Pancreas (tissue), 10 donors: ENCODE data around the gene PEX14. TPM values are rescaled to one million over a fixed set of nuclear protein-coding genes. Genes with fewer than 3 reads are reported as not detected.
A peak's percentile ranks its signal among the peaks of the same experiment; 100 is the strongest.

Experiments used
- ATAC-seq, 4 donors: fragments of 200-7000 bp; cut with Tn5 transposase; one replicate each; pipeline versions ENCODE4 v1.8.0 to v1.9.1; 2020; ENCODE audit warnings: mild to moderate bottlenecking in 4 of 4, moderate library complexity in 4 of 4
- DNase-seq, 6 donors: peaks; one replicate each; pipeline ENCODE4 v3.0.0-alpha.2; 2020
- FAIRE-seq: peaks from 2 replicates; lab custom pipeline; 2012; peaks lifted over from hg19 to GRCh38; lab: Jason Lieb, UNC
- H3K27ac ChIP-seq, 4 donors: fragments of 200-600 bp; sonication (generic); 1 replicate in 3 of 4; 2 replicates in 1 of 4; pipeline versions ENCODE4 v1.5.0 to v1.8.0; 2020
- H3K27me3 ChIP-seq, 4 donors: fragments of 200-600 bp; one replicate each; pipeline ENCODE4 v1.8.0; 2021
- H3K36me3 ChIP-seq, 3 donors: fragments of 200-600 bp; sonication (generic) in 1 of 3; one replicate each; pipeline versions ENCODE4 v1.5.0 to v1.8.0; 2020 to 2021
- H3K4me1 ChIP-seq, 3 donors: fragments of 200-600 bp; one replicate each; pipeline ENCODE4 v1.8.0; 2021
- H3K4me3 ChIP-seq, 4 donors: fragments of 200-600 bp; sonication (generic) in 2 of 4; one replicate each; pipeline versions ENCODE4 v1.5.0 to v1.8.0; 2020 to 2021
- H3K9me3 ChIP-seq, 4 donors: fragments of 200-600 bp; one replicate each; pipeline ENCODE4 v1.8.0; 2021
- CTCF ChIP-seq, 4 donors: fragments of 200-600 bp; sonication (generic) in 3 of 4; IDR thresholded peaks; one replicate each; pipeline versions ENCODE4 v1.5.0 to v1.8.0; 2021; ENCODE audit warnings: antibody characterized with exemption in 4 of 4
- WGBS, 2 donors: extraction: QIAGEN DNeasy Blood & Tissue Kit; methylation state at CpG; one replicate each; pipeline ENCODE4 v1.1.7; 2013; 5-methylcytosine and 5-hydroxymethylcytosine counted together
- intact Hi-C, 3 donors: fragments of 100-400 bp; cut with DNase I; formaldehyde crosslinking; loops; one replicate each; pipeline versions ENCODE4 v1.11.1 to v1.14.2; 2022
- polyA plus RNA-seq, 2 donors: library from polyadenylated mRNA; stranded (reverse); fragments of 200-250 nt; gene quantifications; one replicate each; pipeline ENCODE4 v1.2.3, GENCODE V29; 2013
- total RNA-seq, 6 donors: library from RNA; stranded (reverse); fragmentation: NEBNext Ultra II Directional in 4 of 6; extraction: Animal tissue kit (Norgen Biotek cat#: 25700) in 4 of 6; gene quantifications; one replicate each; pipeline versions ENCODE4 v1.2.1 to v1.2.4, GENCODE V29; 2021 to 2023
- donor health status: healthy with polysubstance abuse.
- donor health status: DM: no; HTN: no; CAD: no; lungs with moderate emphysema.
- donor health status: DM: no; HTN: no; CAD: no.
- donor health status: control.
- donor health status: control.
- donor health status: Bipolar disorder and iron deficiency.
- donor health status: DM: yes; HTN: yes; CAD: no.
- donor health status: DM: no; HTN: no; CAD: no.
- donor health status: DM: no; HTN: no; CAD: no.
- donor health status: DM: yes; HTN: yes; CAD: no.

Gene PEX14
- total and polyA plus RNA-seq, 8 donors, result 6.0 to 12.8 (median 8.2) TPM

- FAIRE-seq, result no peak
- DNase-seq, result no peak
- 78 to 86% methylated on average over 5 of the region's 5 CpGs for WGBS, 2 donors
- intact Hi-C loops, result no loop called here
- Histone ChIP-seq H3K27me3 (no peaks in the 10 kb centered on the region), H3K4me1 (peaks cover 5 to 10% (median 6%) of the 10 kb centered on the region in 3 donors), H3K36me3 (no peaks in the 10 kb centered on the region), H3K4me3 (no peak overlapping the region), H3K27ac (peak overlapping the region; percentile 25 to 65 (median 62)), H3K9me3 (no peaks in the 10 kb centered on the region)
- ATAC-seq, result no peak
- no peak for TF ChIP-seq CTCF (IDR thresholded peaks at IDR 0.05)
Measured at GRCh38 chr1:10675813-10676212, 201.1 kb downstream of the PEX14 start.

GRCh38 chr1:10676963-10677362 is 202.2 kb downstream of the PEX14 start:
- peaks cover 6 to 15% (median 8%) of the 10 kb centered on the region in 3 donors for H3K4me1 ChIP-seq
- H3K9me3 ChIP-seq, result no peaks in the 10 kb centered on the region
- no peaks in the 10 kb centered on the region for H3K36me3 ChIP-seq
- TF ChIP-seq CTCF (IDR thresholded peaks at IDR 0.05), result no peak
- no peak for FAIRE-seq
- WGBS, 2 donors, result 69 to 70% methylated on average over 13 of the region's 13 CpGs
- no peaks in the 10 kb centered on the region for H3K27me3 ChIP-seq
- ATAC-seq, result peak in 1 of 4 donors; percentile 3
- no peak for DNase-seq
- no peak overlapping the region for H3K4me3 ChIP-seq
- intact Hi-C loops, result no loop called here
- no peak overlapping the region for H3K27ac ChIP-seq

- H3K36me3 ChIP-seq, result no peaks in the 10 kb centered on the region
- no peak overlapping the region for H3K4me3 ChIP-seq
- DNase-seq (peak in 1 of 6 donors; percentile 48), ATAC-seq (peak in 3 of 4 donors; percentile 5 to 18 (median 10)), FAIRE-seq (no peak)
- H3K27me3 ChIP-seq, result no peaks in the 10 kb centered on the region
- intact Hi-C loops, result no loop called here
- H3K4me1 ChIP-seq, result peaks cover 6 to 23% (median 16%) of the 10 kb centered on the region in 3 donors
- no peak for TF ChIP-seq CTCF (IDR thresholded peaks at IDR 0.05)
- no peak overlapping the region for H3K27ac ChIP-seq
- no peaks in the 10 kb centered on the region for H3K9me3 ChIP-seq
- WGBS, 2 donors, result 76 to 77% methylated on average over 27 of the region's 27 CpGs
Measured at GRCh38 chr1:10677491-10678391, 203.0 kb downstream of the PEX14 start.

GRCh38 chr1:10678402-10678801 is 203.7 kb downstream of the PEX14 start:
- no peak for FAIRE-seq
- H3K4me3 ChIP-seq, result no peak overlapping the region
- 94 to 96% methylated on average over 23 of the region's 23 CpGs for WGBS, 2 donors
- DNase-seq, result no peak
- H3K27ac ChIP-seq, result no peak overlapping the region
- no peaks in the 10 kb centered on the region for H3K27me3 ChIP-seq
- TF ChIP-seq CTCF (IDR thresholded peaks at IDR 0.05), result no peak
- no peaks in the 10 kb centered on the region for H3K9me3 ChIP-seq
- intact Hi-C loops, result no loop called here
- H3K4me1 ChIP-seq, result peaks cover 6 to 29% (median 22%) of the 10 kb centered on the region in 3 donors
- ATAC-seq, result no peak
- H3K36me3 ChIP-seq, result no peaks in the 10 kb centered on the region

GRCh38 chr1:10678852-10679251 is 204.1 kb downstream of the PEX14 start:
- H3K9me3 ChIP-seq, result no peaks in the 10 kb centered on the region
- no peak for ATAC-seq

More at GRCh38 chr1:10678852-10679251, 204.1 kb downstream of the PEX14 start:
- peaks cover 6 to 29% (median 22%) of the 10 kb centered on the region in 3 donors for H3K4me1 ChIP-seq
- no peak overlapping the region for H3K27ac ChIP-seq
- no peaks in the 10 kb centered on the region for H3K27me3 ChIP-seq
- 95 to 96% methylated on average over 11 of the region's 11 CpGs for WGBS, 2 donors
- no peak overlapping the region for H3K4me3 ChIP-seq
- no peak for DNase-seq
- H3K36me3 ChIP-seq, result no peaks in the 10 kb centered on the region
- TF ChIP-seq CTCF (IDR thresholded peaks at IDR 0.05), result no peak
- no peak for FAIRE-seq
- intact Hi-C loops, result no loop called here
